K562 (cell line): ENCODE measurements around the gene LDB2. TPM values are rescaled to one million over a fixed set of nuclear protein-coding genes. Genes with fewer than 3 reads are reported as not detected.

Experiments
- C11orf30 ChIP-seq: fragments of 450-650 bp; IDR thresholded peaks from 2 replicates; pipeline ENCODE4 v1.6.1; 2016; ENCODE audit warnings: low read depth, mild to moderate bottlenecking
- HDGF ChIP-seq: fragments of 450-650 bp; IDR thresholded peaks from 2 replicates; pipeline ENCODE4 v1.6.1; 2016
- MGA ChIP-seq: fragments of 450-650 bp; IDR thresholded peaks from 2 replicates; pipeline ENCODE4 v1.6.1; 2016; ENCODE audit warnings: mild to moderate bottlenecking, moderate library complexity
- polyA plus RNA-seq, 8 experiments: library from polyadenylated mRNA; depleted of rRNA in 4 of 8; stranded (reverse) in 5 of 8; unstranded in 3 of 8; fragments of >200 nt; fragmentation: Nextera tagmentation in 2 of 8; fragmentation: Illumina TruSeq in 1 of 8; extraction: Ambion mirVana in 2 of 8; extraction: Trizol in 1 of 8; gene quantifications; 2 replicates each; pipeline versions ENCODE4 v1.2.1 to v1.2.3, GENCODE V29; 2011 to 2014; ENCODE audit warnings: inconsistent platforms in 1 of 8, missing spikeins in 1 of 8
- total RNA-seq, 7 experiments: library from RNA; depleted of rRNA in 6 of 7; stranded (reverse); fragments of >200 nt in 6 of 7; fragmentation: Illumina TruSeq in 2 of 7; extraction: Trizol in 2 of 7; gene quantifications; 2 replicates each; pipeline versions ENCODE4 v1.2.1 to v1.2.3, GENCODE V29; 2011 to 2021; ENCODE audit warnings: low replicate concordance in 1 of 7

The LDB2 gene
- total and polyA plus RNA-seq, 9 of the 15 experiments (the other 6 are each of a cell fraction or from before 2014, with no cell fraction given) = 0.10 to 0.20 TPM; not detected in 7

GRCh38 chr4:16691450-16691849 is 207.0 kb downstream of the LDB2 start (continued):
- no peak for TF ChIP-seq MGA
- TF ChIP-seq C11orf30 = no peak
- TF ChIP-seq HDGF = no peak
